HepG2 (cell line): Measurements from ENCODE around the gene PPRC1.

Source experiments
- AHDC1 ChIP-seq: sonication (generic); formaldehyde crosslinking; IDR thresholded peaks from 2 replicates; pipeline ENCODE4 v1.5.1; 2020; ENCODE audit warnings: mild to moderate bottlenecking, missing genetic modification reagents, borderline replicate concordance
- BHLHE40 ChIP-seq: IDR thresholded peaks from 2 replicates; pipeline ENCODE4 v1.6.1; 2011; ENCODE audit warnings: low read length, improper control_type of control experiment
- CTCF ChIP-seq: sonication (generic); formaldehyde crosslinking; IDR thresholded peaks from 2 replicates; pipeline ENCODE4 v1.5.0; 2020; ENCODE audit warnings: mild to moderate bottlenecking, missing genetic modification reagents, moderate library complexity
- ESRRA ChIP-seq: sonication (generic); formaldehyde crosslinking; IDR thresholded peaks from 2 replicates; pipeline ENCODE4 v1.5.1; 2020; ENCODE audit warnings: mild to moderate bottlenecking, low read depth, missing genetic modification reagents
- POLR2A ChIP-seq, 2 experiments: IDR thresholded peaks; 2 replicates each; pipeline ENCODE4 v1.6.1; 2011; ENCODE audit warnings: low read depth in 2 of 2, low read length in 2 of 2, mild to moderate bottlenecking in 1 of 2, moderate library complexity in 1 of 2; ENCODE audit not compliant: insufficient read depth in 1 of 2
- RXRB ChIP-seq: IDR thresholded peaks from 2 replicates; pipeline ENCODE4 v1.6.1; 2016; ENCODE audit warnings: borderline replicate concordance, missing genetic modification reagents, missing compliant biosample characterization
- SP1 ChIP-seq, 2 experiments: fragments of 450-650 bp in 1 of 2; sonication (generic) in 1 of 2; formaldehyde crosslinking in 1 of 2; IDR thresholded peaks; 2 replicates each; pipeline versions ENCODE4 v1.4.0 to v1.6.1; 2016 to 2020; ENCODE audit warnings: missing genetic modification reagents in 1 of 2
- WIZ ChIP-seq: sonication (generic); formaldehyde crosslinking; IDR thresholded peaks from 2 replicates; pipeline ENCODE4 v1.5.1; 2020; ENCODE audit warnings: mild to moderate bottlenecking, missing genetic modification reagents

GRCh38 chr10:102198027-102198426 lies 65.2 kb downstream of the PPRC1 start:
- TF ChIP-seq CTCF (CRISPR knock-in tag), result no peak
- TF ChIP-seq SP1 (IDR thresholded peaks at IDR 0.05), result no peak
- TF ChIP-seq SP1 (CRISPR knock-in tag; IDR thresholded peaks at IDR 0.05), result no peak
- TF ChIP-seq WIZ, result no peak
- TF ChIP-seq AHDC1 (CRISPR knock-in tag), result no peak
- TF ChIP-seq BHLHE40, result no peak
- TF ChIP-seq RXRB (CRISPR knock-in tag), result no peak
- no peak for TF ChIP-seq POLR2A (IDR thresholded peaks at IDR 0.05; ENCODE audit: insufficient read depth in 1 of 2, low read depth in 2 of 2, low read length in 2 of 2)
- no peak for TF ChIP-seq ESRRA (CRISPR knock-in tag)
